Measurements from ENCODE around the gene ITM2C.

GRCh38 chr2:230874876-230875275, 10.1 kb downstream of the ITM2C start:
- TF ChIP-seq, protein P1, sequence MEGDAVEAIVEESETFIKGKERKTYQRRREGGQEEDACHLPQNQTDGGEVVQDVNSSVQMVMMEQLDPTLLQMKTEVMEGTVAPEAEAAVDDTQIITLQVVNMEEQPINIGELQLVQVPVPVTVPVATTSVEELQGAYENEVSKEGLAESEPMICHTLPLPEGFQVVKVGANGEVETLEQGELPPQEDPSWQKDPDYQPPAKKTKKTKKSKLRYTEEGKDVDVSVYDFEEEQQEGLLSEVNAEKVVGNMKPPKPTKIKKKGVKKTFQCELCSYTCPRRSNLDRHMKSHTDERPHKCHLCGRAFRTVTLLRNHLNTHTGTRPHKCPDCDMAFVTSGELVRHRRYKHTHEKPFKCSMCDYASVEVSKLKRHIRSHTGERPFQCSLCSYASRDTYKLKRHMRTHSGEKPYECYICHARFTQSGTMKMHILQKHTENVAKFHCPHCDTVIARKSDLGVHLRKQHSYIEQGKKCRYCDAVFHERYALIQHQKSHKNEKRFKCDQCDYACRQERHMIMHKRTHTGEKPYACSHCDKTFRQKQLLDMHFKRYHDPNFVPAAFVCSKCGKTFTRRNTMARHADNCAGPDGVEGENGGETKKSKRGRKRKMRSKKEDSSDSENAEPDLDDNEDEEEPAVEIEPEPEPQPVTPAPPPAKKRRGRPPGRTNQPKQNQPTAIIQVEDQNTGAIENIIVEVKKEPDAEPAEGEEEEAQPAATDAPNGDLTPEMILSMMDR (IDR thresholded peaks at IDR 0.05; ENCODE audit: low read depth, low read length, poor library complexity, severe bottlenecking): no peak
- TF ChIP-seq EZH2phosphoT487 (IDR thresholded peaks at IDR 0.05; ENCODE audit: borderline replicate concordance, low read length): no peak
